GM12878 (cell line): ENCODE data around the gene CIDEA.

ENCODE experiments used
- EED ChIP-seq: sonication (generic); IDR thresholded peaks from 2 replicates; pipeline ENCODE4 v1.6.1; 2016; ENCODE audit warnings: antibody characterized with exemption, low read depth
- SPI1 ChIP-seq: IDR thresholded peaks from 2 replicates; pipeline ENCODE4 v1.6.1; 2011; ENCODE audit warnings: low read depth, mild to moderate bottlenecking, low read length, moderate library complexity, borderline replicate concordance; ENCODE audit not compliant: insufficient read depth
- ZNF207 ChIP-seq: fragments of 450-650 bp; IDR thresholded peaks from 2 replicates; pipeline ENCODE4 v1.6.1; 2014; ENCODE audit warnings: antibody characterized with exemption, mild to moderate bottlenecking, borderline replicate concordance
- ZNF24 ChIP-seq: fragments of 450-650 bp; IDR thresholded peaks from 2 replicates; pipeline ENCODE4 v1.6.1; 2017; ENCODE audit warnings: antibody characterized with exemption, mild to moderate bottlenecking

DNA sequence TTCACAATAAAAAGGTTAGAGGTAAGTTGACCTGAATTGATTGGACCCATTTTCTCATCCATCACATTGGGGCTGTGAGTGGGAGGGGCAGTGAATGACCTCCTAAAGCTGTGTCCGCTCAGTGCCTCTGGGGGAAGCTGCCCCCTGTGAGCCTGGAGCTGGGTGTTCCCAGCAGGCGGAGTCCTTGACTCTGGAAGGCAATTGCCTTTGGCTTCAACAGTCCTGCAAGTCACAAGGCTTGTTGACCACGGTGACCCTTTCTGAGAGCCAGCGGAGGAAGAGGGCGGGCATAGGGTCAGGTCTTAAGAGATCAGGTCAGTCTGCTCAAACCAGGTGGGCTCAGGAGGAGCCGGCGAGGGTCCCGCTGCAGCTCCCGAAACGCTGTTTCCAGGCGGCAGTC, 1.1 kb upstream of the CIDEA start:
- TF ChIP-seq ZNF24 (no peak), ZNF207 (no peak), EED (no peak), SPI1 (no peak)
